HFF-Myc (cell line): Measurements from ENCODE around the gene ANK2.

Experiments
- DNase-seq: peaks from one replicate; pipeline ENCODE4 v3.0.0-alpha.2; 2011; ENCODE audit warnings: low read depth; ENCODE audit errors: extremely low read depth
- H3K4me3 ChIP-seq: replicated peaks from 2 replicates; pipeline ENCODE4 v1.5.1; 2011; ENCODE audit warnings: low read depth, mild to moderate bottlenecking, control low read depth, low read length
- CTCF ChIP-seq: IDR thresholded peaks from 2 replicates; pipeline ENCODE4 v1.5.1; 2012; ENCODE audit warnings: mild to moderate bottlenecking, low read depth, low read length, control low read depth; ENCODE audit errors: missing control alignments

ANK2 gene

GRCh38 chr4:113186913-113187312, 137.5 kb downstream of the ANK2 start:
- TF ChIP-seq CTCF = no peak
- no peak for DNase-seq
- no peak overlapping the region for H3K4me3 ChIP-seq

- TF ChIP-seq CTCF = no peak
These were observed 137.9 kb downstream of the ANK2 start for GRCh38 chr4:113187358-113187757.

GRCh38 chr4:113189546-113189945, 140.1 kb downstream of the ANK2 start:
- DNase-seq = no peak
- TF ChIP-seq CTCF = no peak
- H3K4me3 ChIP-seq = no peak overlapping the region

More at GRCh38 chr4:113187358-113187757, 137.9 kb downstream of the ANK2 start:
- H3K4me3 ChIP-seq = no peak overlapping the region
- DNase-seq = no peak

GRCh38 chr4:113209153-113209552, 159.7 kb downstream of the ANK2 start:
- no peak for TF ChIP-seq CTCF
- DNase-seq = no peak
- H3K4me3 ChIP-seq = no peak overlapping the region

- no peak for TF ChIP-seq CTCF
- H3K4me3 ChIP-seq = no peak overlapping the region
- no peak for DNase-seq
These were observed 160.3 kb downstream of the ANK2 start for GRCh38 chr4:113209652-113210320.

- DNase-seq = no peak
- no peak overlapping the region for H3K4me3 ChIP-seq
- TF ChIP-seq CTCF = no peak
These were observed 163.2 kb downstream of the ANK2 start for GRCh38 chr4:113212613-113213012.

GRCh38 chr4:113221990-113222389, 172.5 kb downstream of the ANK2 start:
- DNase-seq = no peak
- no peak for TF ChIP-seq CTCF
- no peak overlapping the region for H3K4me3 ChIP-seq
